ENCODE measurements around the gene DRC1. TPM values are rescaled to one million over a fixed set of nuclear protein-coding genes. Genes with fewer than 3 reads are reported as not detected.

Gene DRC1
- total and polyA plus RNA-seq, 7 donors: 0.06 to 0.54 TPM; not detected in 5

DNA sequence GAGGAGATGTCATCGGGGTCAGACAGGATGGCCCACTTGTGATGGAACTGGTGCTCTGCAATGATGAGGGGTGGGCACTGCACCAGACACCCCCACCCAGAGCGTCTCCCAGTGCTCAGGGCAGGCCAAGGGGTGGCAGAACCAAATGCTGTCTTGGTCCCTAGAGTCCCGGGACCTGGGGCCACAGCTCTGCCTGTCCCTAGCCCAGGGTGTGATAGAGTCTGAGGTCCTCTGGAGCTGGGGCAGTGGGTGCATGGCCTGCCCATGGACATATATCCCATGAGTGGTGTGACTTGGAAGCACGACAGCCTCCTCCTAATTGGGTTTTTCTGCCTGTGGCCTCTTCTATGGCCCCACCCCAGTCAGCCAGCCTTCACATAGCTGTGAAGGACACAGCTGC lies 82.9 kb downstream of the DRC1 start:
- Histone ChIP-seq H3K4me1 (no peaks in the 10 kb centered on the region), H3K4me3 (no peak overlapping the region), H3K27ac (no peak overlapping the region), H3K27me3 (peaks cover 0 to 5% (median 0%) of the 10 kb centered on the region in 3 donors), H3K36me3 (no peaks in the 10 kb centered on the region), H3K9me3 (no peaks in the 10 kb centered on the region)
- TF ChIP-seq POLR2AphosphoS5 (IDR thresholded peaks at IDR 0.05): no peak
- TF ChIP-seq, protein P1, sequence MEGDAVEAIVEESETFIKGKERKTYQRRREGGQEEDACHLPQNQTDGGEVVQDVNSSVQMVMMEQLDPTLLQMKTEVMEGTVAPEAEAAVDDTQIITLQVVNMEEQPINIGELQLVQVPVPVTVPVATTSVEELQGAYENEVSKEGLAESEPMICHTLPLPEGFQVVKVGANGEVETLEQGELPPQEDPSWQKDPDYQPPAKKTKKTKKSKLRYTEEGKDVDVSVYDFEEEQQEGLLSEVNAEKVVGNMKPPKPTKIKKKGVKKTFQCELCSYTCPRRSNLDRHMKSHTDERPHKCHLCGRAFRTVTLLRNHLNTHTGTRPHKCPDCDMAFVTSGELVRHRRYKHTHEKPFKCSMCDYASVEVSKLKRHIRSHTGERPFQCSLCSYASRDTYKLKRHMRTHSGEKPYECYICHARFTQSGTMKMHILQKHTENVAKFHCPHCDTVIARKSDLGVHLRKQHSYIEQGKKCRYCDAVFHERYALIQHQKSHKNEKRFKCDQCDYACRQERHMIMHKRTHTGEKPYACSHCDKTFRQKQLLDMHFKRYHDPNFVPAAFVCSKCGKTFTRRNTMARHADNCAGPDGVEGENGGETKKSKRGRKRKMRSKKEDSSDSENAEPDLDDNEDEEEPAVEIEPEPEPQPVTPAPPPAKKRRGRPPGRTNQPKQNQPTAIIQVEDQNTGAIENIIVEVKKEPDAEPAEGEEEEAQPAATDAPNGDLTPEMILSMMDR (IDR thresholded peaks at IDR 0.05): no peak
- no peak for TF ChIP-seq POLR2A (IDR thresholded peaks at IDR 0.05)
- no peak for TF ChIP-seq EP300 (IDR thresholded peaks at IDR 0.05)
- no peak for DNase-seq
- intact Hi-C loops (cut with DNase I): no loop called here
- WGBS, 2 donors: 83 to 85% methylated on average over 4 of the region's 4 CpGs

DNA sequence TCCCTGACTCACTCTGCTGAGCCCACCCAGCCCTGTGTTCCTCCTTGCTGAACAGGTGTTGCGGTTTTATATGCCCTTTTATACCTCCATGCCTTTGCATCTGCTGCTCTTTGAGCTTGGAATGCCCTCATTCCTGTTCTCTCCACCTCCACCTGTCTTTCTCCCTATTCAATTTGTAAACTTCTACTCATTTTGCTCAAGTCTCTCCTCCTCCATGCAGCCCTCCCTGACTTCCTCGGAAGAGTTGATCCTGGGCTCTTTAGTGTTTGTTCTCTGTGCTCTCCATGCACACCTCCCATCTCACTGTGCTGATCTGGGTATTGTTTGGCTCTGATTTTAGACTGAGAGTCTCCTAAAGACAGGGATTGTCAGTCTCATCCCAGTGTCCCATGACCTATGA lies 83.4 kb downstream of the DRC1 start:
- Histone ChIP-seq H3K4me1 (no peaks in the 10 kb centered on the region), H3K4me3 (no peak overlapping the region), H3K9me3 (no peaks in the 10 kb centered on the region), H3K36me3 (no peaks in the 10 kb centered on the region), H3K27ac (no peak overlapping the region), H3K27me3 (peaks cover 0 to 5% (median 0%) of the 10 kb centered on the region in 3 donors)
- intact Hi-C loops (cut with DNase I): no loop called here
- DNase-seq: no peak
- TF ChIP-seq POLR2A (IDR thresholded peaks at IDR 0.05): no peak
- WGBS, 2 donors: 62 to 91% methylated on average over 2 of the region's 2 CpGs

DNA sequence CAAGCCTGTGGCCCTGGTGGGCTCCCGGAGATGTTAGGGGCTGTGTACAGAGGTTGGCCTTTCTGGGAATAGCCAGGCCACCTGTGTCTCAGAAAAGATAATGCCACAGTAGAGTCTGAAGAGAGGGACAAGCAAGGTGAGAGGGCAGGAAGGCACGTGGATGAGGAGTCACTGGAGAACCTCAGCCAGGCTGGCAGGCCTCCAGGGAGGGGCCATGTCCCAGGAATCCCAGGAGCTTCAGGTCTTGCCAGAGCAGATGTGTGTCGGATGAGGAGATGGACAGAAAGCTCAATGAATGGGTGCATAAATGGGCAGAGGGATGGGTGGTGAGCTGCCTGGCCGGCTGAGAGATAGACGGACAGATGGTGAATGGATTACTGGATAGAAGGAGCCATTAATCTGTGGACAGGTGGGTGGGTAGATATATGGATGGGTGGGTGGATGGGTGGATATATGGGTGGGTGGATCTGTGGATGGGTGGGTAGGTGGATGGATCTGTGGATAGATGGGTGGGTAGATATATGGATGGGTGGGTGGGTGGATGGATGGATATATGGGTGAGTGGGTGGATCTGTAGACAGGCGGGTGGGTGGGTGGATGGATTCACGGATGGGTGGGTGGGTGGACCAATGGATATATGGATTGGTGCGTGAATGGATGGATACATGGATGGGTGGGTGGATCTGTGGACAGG lies 84.2 kb downstream of the DRC1 start:
- no peak for TF ChIP-seq EP300 (IDR thresholded peaks at IDR 0.05)
- TF ChIP-seq POLR2AphosphoS5 (IDR thresholded peaks at IDR 0.05): no peak
- TF ChIP-seq, protein P1 (IDR thresholded peaks at IDR 0.05): no peak
- no peak for TF ChIP-seq POLR2A (IDR thresholded peaks at IDR 0.05)
- no peaks in the 10 kb centered on the region for H3K9me3 ChIP-seq
- H3K27ac ChIP-seq: no peak overlapping the region
- no peak for DNase-seq
- 86 to 88% methylated on average over 8 of the region's 8 CpGs for WGBS, 2 donors
- H3K27me3 ChIP-seq: peaks cover 0 to 5% (median 0%) of the 10 kb centered on the region in 3 donors
- H3K4me1 ChIP-seq: no peaks in the 10 kb centered on the region
- intact Hi-C loops (cut with DNase I): no loop called here
- no peaks in the 10 kb centered on the region for H3K36me3 ChIP-seq
- H3K4me3 ChIP-seq: no peak overlapping the region

DNA sequence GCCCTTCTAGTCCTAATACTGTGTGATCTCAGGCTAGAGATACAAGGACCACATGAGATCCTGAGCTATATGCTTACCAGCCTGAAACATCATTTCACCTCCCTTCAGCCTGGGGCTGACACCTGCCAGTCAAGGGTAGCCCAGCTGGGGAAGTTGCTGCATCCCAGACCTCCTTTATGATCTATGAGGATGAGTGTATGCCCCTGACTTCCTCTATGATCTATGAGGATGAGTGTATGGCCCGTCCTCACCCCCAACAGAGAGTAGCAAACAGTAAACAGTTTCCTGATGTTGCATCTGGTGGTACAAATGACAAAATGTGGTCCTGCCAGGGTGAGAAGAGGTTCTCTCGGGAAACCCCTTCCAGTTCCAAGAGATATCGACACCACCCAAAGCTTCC lies 85.1 kb downstream of the DRC1 start:
- WGBS, 2 donors: 87 to 91% methylated on average over 3 of the region's 3 CpGs
- H3K4me3 ChIP-seq: no peak overlapping the region

DNA sequence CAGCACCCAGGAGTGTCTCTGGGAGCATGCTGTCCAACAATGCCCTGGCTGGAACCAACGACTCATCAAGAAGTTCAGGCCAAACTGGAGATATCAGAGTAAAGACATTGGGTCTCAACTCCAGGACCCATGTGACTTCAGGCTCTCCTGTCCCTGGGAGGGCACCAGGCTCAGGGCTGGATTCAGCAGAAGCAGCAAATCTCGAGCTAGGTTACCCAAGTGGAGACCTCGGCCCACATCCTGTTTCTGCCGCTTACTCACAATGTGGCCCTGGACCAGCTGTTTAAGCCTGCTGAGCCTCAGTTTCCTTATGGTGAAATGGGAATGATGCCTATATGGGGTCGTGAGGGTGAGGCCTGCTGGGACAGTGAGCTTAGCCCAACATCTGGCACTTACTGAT lies 85.5 kb downstream of the DRC1 start:
- no peaks in the 10 kb centered on the region for H3K36me3 ChIP-seq
- no peak for TF ChIP-seq POLR2A (IDR thresholded peaks at IDR 0.05)
- no peak for TF ChIP-seq EP300 (IDR thresholded peaks at IDR 0.05)
- TF ChIP-seq POLR2AphosphoS5 (IDR thresholded peaks at IDR 0.05): no peak
- TF ChIP-seq, protein P1 (IDR thresholded peaks at IDR 0.05): no peak
- no peak for DNase-seq
- H3K9me3 ChIP-seq: no peaks in the 10 kb centered on the region
- WGBS, 2 donors: 73 to 81% methylated on average over 5 of the region's 5 CpGs
- no peak overlapping the region for H3K27ac ChIP-seq
- H3K4me1 ChIP-seq: no peaks in the 10 kb centered on the region
- intact Hi-C loops (cut with DNase I): no loop called here
- H3K4me3 ChIP-seq: no peak overlapping the region
- H3K27me3 ChIP-seq: peaks cover 0 to 5% (median 0%) of the 10 kb centered on the region in 3 donors

More for the DNA sequence above, 85.1 kb downstream of the DRC1 start:
- H3K9me3 ChIP-seq: no peaks in the 10 kb centered on the region
- H3K36me3 ChIP-seq: no peaks in the 10 kb centered on the region
- TF ChIP-seq, protein P1 (IDR thresholded peaks at IDR 0.05): no peak
- TF ChIP-seq POLR2AphosphoS5 (IDR thresholded peaks at IDR 0.05) (no peak), EP300 (IDR thresholded peaks at IDR 0.05) (no peak), POLR2A (IDR thresholded peaks at IDR 0.05) (no peak)
- DNase-seq: no peak
- no peaks in the 10 kb centered on the region for H3K4me1 ChIP-seq
- intact Hi-C loops (cut with DNase I): no loop called here
- no peak overlapping the region for H3K27ac ChIP-seq
- H3K27me3 ChIP-seq: peaks cover 0 to 5% (median 0%) of the 10 kb centered on the region in 3 donors
